ENCODE measurements around the gene THAP4. TPM values are rescaled to one million over a fixed set of nuclear protein-coding genes. Genes with fewer than 3 reads are reported as not detected.
"Not testable (repeated sequence)": the region's sequence is repeated elsewhere in the genome, so short reads cannot be mapped to it uniquely, and the experiment has no call there.

The THAP4 gene
- total RNA-seq, 3 donors from 2014 or later, result 58.6 to 61.8 (median 59.0) TPM

- no peaks in the 10 kb centered on the region for H3K4me1 Mint-ChIP-seq (ENCODE audit: low read depth)
- no peak overlapping the region for H3K4me3 Mint-ChIP-seq
- peaks cover 25% of the 10 kb centered on the region for H3K36me3 Mint-ChIP-seq (ENCODE audit: insufficient read depth)
- DNase-seq, result no peak
- no peaks in the 10 kb centered on the region for H3K9me3 Mint-ChIP-seq
- no peak for ATAC-seq
- H3K27me3 Mint-ChIP-seq (ENCODE audit: low read depth), result no peaks in the 10 kb centered on the region
Measured at GRCh38 chr2:241601841-241602240, 35.1 kb downstream of the THAP4 start.

- Mint-ChIP-seq H3K36me3 (ENCODE audit: insufficient read depth) (peaks cover 25% of the 10 kb centered on the region), H3K27me3 (ENCODE audit: low read depth) (no peaks in the 10 kb centered on the region), H3K4me1 (ENCODE audit: low read depth) (no peaks in the 10 kb centered on the region), H3K9me3 (no peaks in the 10 kb centered on the region), H3K4me3 (no peak overlapping the region)
- DNase-seq, result no peak
- no peak for ATAC-seq
Measured at GRCh38 chr2:241599615-241600014, 37.3 kb downstream of the THAP4 start.

- ATAC-seq (no peak), DNase-seq (no peak)
- Mint-ChIP-seq H3K27me3 (ENCODE audit: low read depth) (no peaks in the 10 kb centered on the region), H3K4me3 (no peak overlapping the region), H3K9me3 (no peaks in the 10 kb centered on the region), H3K4me1 (ENCODE audit: low read depth) (no peaks in the 10 kb centered on the region), H3K36me3 (ENCODE audit: insufficient read depth) (peaks cover 26% of the 10 kb centered on the region)
Measured at GRCh38 chr2:241598487-241598886, 38.5 kb downstream of the THAP4 start.

- H3K4me1 Mint-ChIP-seq (ENCODE audit: low read depth), result no peaks in the 10 kb centered on the region
- H3K9me3 Mint-ChIP-seq, result no peaks in the 10 kb centered on the region
- peaks cover 25% of the 10 kb centered on the region for H3K36me3 Mint-ChIP-seq (ENCODE audit: insufficient read depth)
- no peak for DNase-seq
- no peaks in the 10 kb centered on the region for H3K27me3 Mint-ChIP-seq (ENCODE audit: low read depth)
- no peak for ATAC-seq
- H3K4me3 Mint-ChIP-seq, result no peak overlapping the region
Measured at GRCh38 chr2:241598061-241598460, 38.9 kb downstream of the THAP4 start.

DNA sequence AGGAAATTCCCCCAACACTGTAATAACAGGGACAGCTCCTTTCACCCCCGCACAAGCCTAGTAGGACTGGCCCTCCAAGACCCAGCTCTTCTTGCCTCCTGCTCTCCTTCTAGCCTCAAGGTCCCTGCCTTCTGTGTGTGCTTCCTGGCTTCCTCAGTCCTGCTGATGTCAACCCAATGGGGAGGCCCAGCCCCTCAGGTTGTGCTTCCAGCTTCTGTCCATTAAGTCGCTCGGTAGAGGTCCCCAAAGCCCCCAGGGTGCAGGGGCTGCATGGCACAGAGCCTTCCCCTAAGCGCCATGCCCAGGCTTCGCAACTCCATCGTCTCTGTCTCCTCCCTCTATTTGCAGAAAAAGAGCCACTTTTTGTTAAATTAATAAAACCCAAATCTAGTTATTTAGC is 39.4 kb downstream of the THAP4 start:
- ATAC-seq (no peak), DNase-seq (no peak)
- H3K9me3 Mint-ChIP-seq, result no peaks in the 10 kb centered on the region
- H3K4me3 Mint-ChIP-seq, result no peak overlapping the region
- H3K36me3 Mint-ChIP-seq (ENCODE audit: insufficient read depth), result peaks cover 25% of the 10 kb centered on the region
- H3K4me1 Mint-ChIP-seq (ENCODE audit: low read depth), result no peaks in the 10 kb centered on the region
- no peaks in the 10 kb centered on the region for H3K27me3 Mint-ChIP-seq (ENCODE audit: low read depth)

GRCh38 chr2:241595600-241596140 is 41.3 kb downstream of the THAP4 start:
- H3K9me3 Mint-ChIP-seq, result no peaks in the 10 kb centered on the region
- DNase-seq (no peak), ATAC-seq (no peak)
- H3K4me1 Mint-ChIP-seq (ENCODE audit: low read depth), result no peaks in the 10 kb centered on the region
- H3K36me3 Mint-ChIP-seq (ENCODE audit: insufficient read depth), result peaks cover 20% of the 10 kb centered on the region
- H3K27me3 Mint-ChIP-seq (ENCODE audit: low read depth), result no peaks in the 10 kb centered on the region
- no peak overlapping the region for H3K4me3 Mint-ChIP-seq

GRCh38 chr2:241593271-241593670 is 43.7 kb downstream of the THAP4 start:
- no peak for ATAC-seq

GRCh38 chr2:241592126-241592845 is 44.7 kb downstream of the THAP4 start:
- DNase-seq (no peak), ATAC-seq (no peak)
- Mint-ChIP-seq H3K4me3 (no peak overlapping the region), H3K4me1 (ENCODE audit: low read depth) (no peaks in the 10 kb centered on the region), H3K9me3 (peaks cover 5% of the 10 kb centered on the region), H3K36me3 (ENCODE audit: insufficient read depth) (peaks cover 4% of the 10 kb centered on the region), H3K27me3 (ENCODE audit: low read depth) (no peaks in the 10 kb centered on the region)

More at GRCh38 chr2:241593271-241593670, 43.7 kb downstream of the THAP4 start:
- Mint-ChIP-seq H3K27me3 (ENCODE audit: low read depth) (no peaks in the 10 kb centered on the region), H3K4me3 (no peak overlapping the region), H3K36me3 (ENCODE audit: insufficient read depth) (peaks cover 10% of the 10 kb centered on the region), H3K4me1 (ENCODE audit: low read depth) (no peaks in the 10 kb centered on the region), H3K9me3 (peaks cover 2% of the 10 kb centered on the region)
- no peak for DNase-seq

- not testable (repeated sequence) for DNase-seq; ATAC-seq; H3K27me3 Mint-ChIP-seq (ENCODE audit: low read depth); H3K4me1 Mint-ChIP-seq (ENCODE audit: low read depth); H3K4me3 Mint-ChIP-seq; H3K36me3 Mint-ChIP-seq (ENCODE audit: insufficient read depth)
- H3K9me3 Mint-ChIP-seq, result peaks cover 16% of the 10 kb centered on the region
Measured at GRCh38 chr2:241590496-241591455, 46.2 kb downstream of the THAP4 start.

DNA sequence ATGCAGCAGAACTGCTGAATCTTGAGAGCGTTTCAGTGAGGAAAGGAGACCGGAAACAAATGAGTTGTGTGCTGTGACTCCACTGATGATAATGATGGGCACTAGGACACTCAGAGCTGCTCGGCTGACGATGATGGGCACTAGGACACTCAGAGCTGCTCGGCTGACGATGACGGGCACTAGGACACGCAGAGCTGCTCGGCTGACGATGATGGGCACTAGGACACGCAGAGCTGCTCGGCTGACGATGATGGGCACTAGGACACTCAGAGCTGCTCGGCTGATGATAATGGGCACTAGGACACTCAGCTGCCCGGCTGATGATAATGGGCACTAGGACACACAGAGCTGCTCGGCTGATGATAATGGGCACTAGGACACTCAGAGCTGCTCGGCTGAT is 47.1 kb downstream of the THAP4 start:
- peaks cover 12% of the 10 kb centered on the region for H3K36me3 Mint-ChIP-seq (ENCODE audit: insufficient read depth)

GRCh38 chr2:241586564-241587264 is 50.2 kb downstream of the THAP4 start:
- DNase-seq (no peak), ATAC-seq (no peak)
- Mint-ChIP-seq H3K4me3 (no peak overlapping the region), H3K9me3 (peaks cover 16% of the 10 kb centered on the region), H3K27me3 (ENCODE audit: low read depth) (no peaks in the 10 kb centered on the region), H3K36me3 (ENCODE audit: insufficient read depth) (peaks cover 32% of the 10 kb centered on the region), H3K4me1 (ENCODE audit: low read depth) (no peaks in the 10 kb centered on the region)

More for the DNA sequence above, 47.1 kb downstream of the THAP4 start:
- DNase-seq; ATAC-seq; H3K4me3 Mint-ChIP-seq; H3K4me1 Mint-ChIP-seq (ENCODE audit: low read depth); H3K27me3 Mint-ChIP-seq (ENCODE audit: low read depth): not testable (repeated sequence)
- peaks cover 16% of the 10 kb centered on the region for H3K9me3 Mint-ChIP-seq

DNA sequence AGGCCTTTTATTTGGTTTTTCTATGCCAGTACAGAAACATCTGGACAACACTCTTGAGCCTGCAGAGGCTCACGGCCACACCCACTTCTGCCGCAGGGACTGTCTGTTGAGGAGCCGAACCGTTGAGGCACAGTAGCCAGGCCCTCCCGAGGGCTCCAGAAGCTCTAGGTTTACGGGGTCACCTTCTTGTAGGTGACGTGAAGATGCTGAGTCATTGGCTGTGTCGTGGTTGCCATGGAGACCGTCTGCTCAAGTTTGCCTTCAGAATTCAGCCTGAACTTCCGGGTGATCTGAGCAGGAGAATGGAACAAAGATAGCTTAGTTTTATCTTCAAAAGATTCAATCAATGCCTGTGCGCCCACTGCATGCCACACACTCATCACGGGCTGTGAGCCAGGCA is 52.5 kb downstream of the THAP4 start:
- no peak overlapping the region for H3K4me3 Mint-ChIP-seq
- no peak for DNase-seq
- peaks cover 16% of the 10 kb centered on the region for H3K9me3 Mint-ChIP-seq
- ATAC-seq, result no peak
- no peaks in the 10 kb centered on the region for H3K27me3 Mint-ChIP-seq (ENCODE audit: low read depth)
- peaks cover 33% of the 10 kb centered on the region for H3K36me3 Mint-ChIP-seq (ENCODE audit: insufficient read depth)
- no peaks in the 10 kb centered on the region for H3K4me1 Mint-ChIP-seq (ENCODE audit: low read depth)

GRCh38 chr2:241582806-241583205 is 54.2 kb downstream of the THAP4 start:
- Mint-ChIP-seq H3K4me3 (no peak overlapping the region), H3K36me3 (ENCODE audit: insufficient read depth) (peaks cover 37% of the 10 kb centered on the region)

GRCh38 chr2:241582328-241582727 is 54.6 kb downstream of the THAP4 start:
- peaks cover 37% of the 10 kb centered on the region for H3K36me3 Mint-ChIP-seq (ENCODE audit: insufficient read depth)
- H3K4me3 Mint-ChIP-seq, result no peak overlapping the region
- no peaks in the 10 kb centered on the region for H3K4me1 Mint-ChIP-seq (ENCODE audit: low read depth)
- ATAC-seq (no peak), DNase-seq (no peak)
- H3K27me3 Mint-ChIP-seq (ENCODE audit: low read depth), result no peaks in the 10 kb centered on the region
- peaks cover 11% of the 10 kb centered on the region for H3K9me3 Mint-ChIP-seq

More at GRCh38 chr2:241582806-241583205, 54.2 kb downstream of the THAP4 start:
- peaks cover 12% of the 10 kb centered on the region for H3K9me3 Mint-ChIP-seq
- ATAC-seq (no peak), DNase-seq (no peak)
- no peaks in the 10 kb centered on the region for H3K4me1 Mint-ChIP-seq (ENCODE audit: low read depth)
- H3K27me3 Mint-ChIP-seq (ENCODE audit: low read depth), result no peaks in the 10 kb centered on the region
